Tibial nerve (tissue), 4 donors: ENCODE results near the gene CTNNA3. TPM values are rescaled to one million over a fixed set of nuclear protein-coding genes. Genes with fewer than 3 reads are reported as not detected.

ENCODE experiments used
- DNase-seq, 2 donors: peaks; one replicate each; pipeline ENCODE4 v3.0.0-alpha.2; 2019; ENCODE audit warnings: low spot score in 2 of 2
- H3K27ac ChIP-seq, 4 donors: fragments of 200-600 bp; sonication (generic) in 3 of 4; one replicate each; pipeline ENCODE4 v1.5.1; 2017 to 2019; ENCODE audit warnings: mild to moderate bottlenecking in 1 of 4
- H3K27me3 ChIP-seq, 2 donors: fragments of 200-600 bp; sonication (generic) in 1 of 2; one replicate each; pipeline versions ENCODE4 v1.5.1 to v1.6.0; 2017 to 2019
- H3K36me3 ChIP-seq, 3 donors: fragments of 200-600 bp; sonication (generic); one replicate each; pipeline ENCODE4 v1.5.1; 2018 to 2019
- H3K4me1 ChIP-seq, 4 donors: fragments of 200-600 bp; sonication (generic) in 3 of 4; one replicate each; pipeline ENCODE4 v1.5.1; 2017 to 2019
- H3K4me3 ChIP-seq, 4 donors: fragments of 200-600 bp; sonication (generic) in 3 of 4; one replicate each; pipeline ENCODE4 v1.5.1; 2017 to 2019; ENCODE audit warnings: mild to moderate bottlenecking in 1 of 4, moderate library complexity in 1 of 4
- H3K9me3 ChIP-seq, 4 donors: fragments of 200-600 bp; sonication (generic) in 3 of 4; one replicate each; pipeline ENCODE4 v1.5.1; 2017 to 2019
- CTCF ChIP-seq, 5 experiments: fragments of 200-600 bp in 3 of 5; fragments of 450-650 bp in 2 of 5; sonication (generic) in 3 of 5; IDR thresholded peaks; one replicate each; pipeline ENCODE4 v1.5.1; 2016 to 2019; ENCODE audit warnings: antibody characterized with exemption in 5 of 5, mild to moderate bottlenecking in 3 of 5, moderate library complexity in 2 of 5
- EP300 ChIP-seq, 2 donors: sonication (generic); formaldehyde crosslinking; IDR thresholded peaks; one replicate each; pipeline ENCODE4 v1.6.1; 2017; ENCODE audit warnings: antibody characterized with exemption in 2 of 2, mild to moderate bottlenecking in 1 of 2
- POLR2A ChIP-seq, 2 donors: fragments of 450-650 bp; IDR thresholded peaks; one replicate each; pipeline ENCODE4 v1.6.1; 2017; ENCODE audit warnings: antibody characterized with exemption in 2 of 2, mild to moderate bottlenecking in 2 of 2, moderate library complexity in 2 of 2
- WGBS, 2 donors: methylation state at CpG; one replicate each; pipeline ENCODE4 v1.1.5; 2018; 5-methylcytosine and 5-hydroxymethylcytosine counted together
- total RNA-seq, 4 donors: library from RNA; depleted of rRNA; stranded (reverse); fragments of >200 nt; gene quantifications; one replicate each; pipeline ENCODE4 v1.1.0, GENCODE V29; 2016

Gene CTNNA3
- total RNA-seq, 4 donors from 2014 or later, result 15.9 to 36.1 (median 23.1) TPM

DNA sequence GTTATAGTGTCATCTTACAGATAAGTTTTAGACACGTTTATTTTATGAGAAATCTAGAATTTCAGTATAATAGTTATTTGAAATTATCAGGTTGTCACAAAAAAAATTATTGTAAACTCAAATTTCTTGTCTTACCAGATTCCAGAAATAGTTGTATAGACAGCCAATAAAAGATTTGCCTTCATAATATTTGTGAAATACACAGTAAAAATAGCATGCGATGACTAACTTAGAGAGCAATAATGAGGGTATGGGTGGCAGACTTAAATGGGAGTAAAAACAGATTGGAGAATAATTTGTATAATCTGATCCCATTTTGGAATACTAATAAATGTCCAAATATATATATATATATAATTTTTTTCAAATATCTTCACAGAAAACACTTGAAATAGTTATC is 1457.7 kb downstream of the CTNNA3 start:
- H3K27ac ChIP-seq, result no peak overlapping the region
- no peaks in the 10 kb centered on the region for H3K27me3 ChIP-seq
- H3K4me3 ChIP-seq, result no peak overlapping the region
- no peaks in the 10 kb centered on the region for H3K36me3 ChIP-seq
- TF ChIP-seq EP300 (IDR thresholded peaks at IDR 0.05), result no peak
- no peak for TF ChIP-seq CTCF (IDR thresholded peaks at IDR 0.05)
- no peak for TF ChIP-seq POLR2A (IDR thresholded peaks at IDR 0.05)
- no peaks in the 10 kb centered on the region for H3K4me1 ChIP-seq
- 85 to 96% methylated on average over 2 of the region's 2 CpGs for WGBS, 2 donors
- no peak for DNase-seq
- no peaks in the 10 kb centered on the region for H3K9me3 ChIP-seq

GRCh38 chr10:66234872-66235271 is 1461.1 kb downstream of the CTNNA3 start:
- Histone ChIP-seq H3K27ac (no peak overlapping the region), H3K27me3 (no peaks in the 10 kb centered on the region), H3K36me3 (no peaks in the 10 kb centered on the region), H3K4me1 (no peaks in the 10 kb centered on the region), H3K9me3 (peaks cover 0 to 14% (median 0%) of the 10 kb centered on the region in 4 donors), H3K4me3 (no peak overlapping the region)
- no peak for TF ChIP-seq CTCF (IDR thresholded peaks at IDR 0.05)
- TF ChIP-seq EP300 (IDR thresholded peaks at IDR 0.05), result no peak
- TF ChIP-seq POLR2A (IDR thresholded peaks at IDR 0.05), result no peak
- WGBS, 2 donors, result 74 to 75% methylated on average over 4 of the region's 4 CpGs
- DNase-seq, result no peak

DNA sequence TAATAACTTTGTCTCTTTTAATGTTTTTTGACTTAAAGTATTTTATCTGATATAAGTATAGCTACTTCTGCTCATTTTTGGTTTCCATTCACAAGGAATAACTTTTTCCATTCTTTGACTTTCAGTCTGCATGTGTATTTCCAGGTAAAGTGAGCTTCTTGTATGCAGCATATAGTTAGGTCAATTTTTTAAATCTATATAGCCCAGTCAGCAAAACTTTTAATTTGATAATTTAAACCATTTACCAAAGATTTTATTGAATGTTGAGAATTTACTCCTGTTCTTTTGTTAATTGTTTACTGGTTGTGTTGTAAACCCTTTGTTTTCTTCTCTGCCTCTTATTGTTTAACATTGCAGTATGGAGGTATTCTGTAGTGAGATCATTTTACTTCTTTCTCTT is 1467.1 kb downstream of the CTNNA3 start:
- no peak for DNase-seq

DNA sequence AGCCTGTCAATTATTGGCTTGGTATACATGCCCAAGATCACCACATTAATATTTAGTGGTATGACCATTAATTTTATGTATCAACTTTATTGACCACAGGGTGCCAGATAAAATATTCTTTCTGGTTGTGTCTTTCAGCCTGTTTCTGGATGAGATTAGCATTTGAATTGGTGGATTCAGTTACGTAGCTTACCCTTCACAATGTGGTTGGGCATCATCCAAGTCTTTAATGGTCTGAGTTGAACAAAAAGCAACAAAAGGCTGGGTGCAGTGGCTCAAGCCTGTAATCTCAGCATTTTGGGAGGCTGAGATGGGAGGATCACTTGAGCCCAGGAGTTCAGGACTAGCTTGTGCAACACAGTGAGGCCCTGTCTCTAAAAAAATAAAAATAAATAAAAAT is 1472.3 kb downstream of the CTNNA3 start:
- DNase-seq, result no peak
- Histone ChIP-seq H3K36me3 (no peaks in the 10 kb centered on the region), H3K27me3 (no peaks in the 10 kb centered on the region), H3K27ac (no peak overlapping the region), H3K4me3 (no peak overlapping the region), H3K9me3 (peaks cover 0 to 25% (median 3%) of the 10 kb centered on the region in 4 donors), H3K4me1 (no peaks in the 10 kb centered on the region)
- 40 to 67% methylated on average over 1 of the region's 1 CpG for whole genome bisulfite sequencing, 2 donors
- TF ChIP-seq POLR2A (IDR thresholded peaks at IDR 0.05) (no peak), EP300 (IDR thresholded peaks at IDR 0.05) (no peak), CTCF (IDR thresholded peaks at IDR 0.05) (no peak)

More for the DNA sequence above, 1467.1 kb downstream of the CTNNA3 start:
- no peak overlapping the region for H3K4me3 ChIP-seq
- no peak overlapping the region for H3K27ac ChIP-seq
- no peaks in the 10 kb centered on the region for H3K36me3 ChIP-seq
- TF ChIP-seq CTCF (IDR thresholded peaks at IDR 0.05), result no peak
- TF ChIP-seq POLR2A (IDR thresholded peaks at IDR 0.05), result no peak
- TF ChIP-seq EP300 (IDR thresholded peaks at IDR 0.05), result no peak
- H3K27me3 ChIP-seq, result no peaks in the 10 kb centered on the region
- no peaks in the 10 kb centered on the region for H3K4me1 ChIP-seq
- peaks cover 0 to 51% (median 3%) of the 10 kb centered on the region in 4 donors for H3K9me3 ChIP-seq

DNA sequence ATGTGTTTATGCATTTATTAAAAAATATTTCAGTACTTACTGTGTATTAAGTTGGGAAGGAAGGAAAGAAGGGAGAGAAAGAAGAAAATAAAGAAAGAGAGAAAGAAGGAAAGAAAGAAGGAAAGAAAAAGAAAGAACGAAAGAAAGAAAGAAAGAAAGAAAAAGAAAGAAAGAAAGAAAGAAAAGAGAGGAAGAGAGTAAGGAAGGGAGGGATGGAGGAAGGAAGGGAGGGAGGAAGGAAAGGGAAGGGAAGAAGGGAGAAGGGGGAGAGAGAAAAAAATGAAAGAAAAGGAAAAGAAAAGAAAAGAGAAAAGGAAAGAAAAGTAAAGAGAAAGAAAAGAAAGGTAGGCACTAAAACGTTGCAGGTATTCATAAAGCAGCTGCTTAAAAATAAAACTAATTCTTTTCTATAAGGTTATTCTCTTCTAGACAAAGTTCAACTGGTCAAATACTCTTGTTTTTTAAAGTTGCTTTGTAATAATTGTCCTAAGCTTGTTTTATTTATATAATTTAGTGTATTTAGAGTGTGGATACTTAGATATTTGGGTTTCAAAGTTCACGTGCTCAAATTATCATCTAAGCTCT is 1473.4 kb downstream of the CTNNA3 start:
- Histone ChIP-seq H3K36me3 (no peaks in the 10 kb centered on the region), H3K27ac (no peak overlapping the region), H3K9me3 (peaks cover 0 to 14% (median 3%) of the 10 kb centered on the region in 4 donors), H3K4me3 (no peak overlapping the region), H3K27me3 (no peaks in the 10 kb centered on the region), H3K4me1 (no peaks in the 10 kb centered on the region)
- TF ChIP-seq CTCF (IDR thresholded peaks at IDR 0.05) (no peak), EP300 (IDR thresholded peaks at IDR 0.05) (no peak)
- 75 to 85% methylated on average over 3 of the region's 3 CpGs for WGBS, 2 donors
- no peak for DNase-seq
